ENCODE measurements around the gene LEP.

GRCh38 chr7:128255271-128255670, 14.2 kb downstream of the LEP start:
- TF ChIP-seq POLR2A (IDR thresholded peaks at IDR 0.05) (no peak), CTCF (IDR thresholded peaks at IDR 0.05) (no peak)

Data from adrenal gland (tissue), 5 donors.